ENCODE data around the gene GRAMD4.

GRAMD4 gene, protein sequence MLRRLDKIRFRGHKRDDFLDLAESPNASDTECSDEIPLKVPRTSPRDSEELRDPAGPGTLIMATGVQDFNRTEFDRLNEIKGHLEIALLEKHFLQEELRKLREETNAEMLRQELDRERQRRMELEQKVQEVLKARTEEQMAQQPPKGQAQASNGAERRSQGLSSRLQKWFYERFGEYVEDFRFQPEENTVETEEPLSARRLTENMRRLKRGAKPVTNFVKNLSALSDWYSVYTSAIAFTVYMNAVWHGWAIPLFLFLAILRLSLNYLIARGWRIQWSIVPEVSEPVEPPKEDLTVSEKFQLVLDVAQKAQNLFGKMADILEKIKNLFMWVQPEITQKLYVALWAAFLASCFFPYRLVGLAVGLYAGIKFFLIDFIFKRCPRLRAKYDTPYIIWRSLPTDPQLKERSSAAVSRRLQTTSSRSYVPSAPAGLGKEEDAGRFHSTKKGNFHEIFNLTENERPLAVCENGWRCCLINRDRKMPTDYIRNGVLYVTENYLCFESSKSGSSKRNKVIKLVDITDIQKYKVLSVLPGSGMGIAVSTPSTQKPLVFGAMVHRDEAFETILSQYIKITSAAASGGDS

DNA sequence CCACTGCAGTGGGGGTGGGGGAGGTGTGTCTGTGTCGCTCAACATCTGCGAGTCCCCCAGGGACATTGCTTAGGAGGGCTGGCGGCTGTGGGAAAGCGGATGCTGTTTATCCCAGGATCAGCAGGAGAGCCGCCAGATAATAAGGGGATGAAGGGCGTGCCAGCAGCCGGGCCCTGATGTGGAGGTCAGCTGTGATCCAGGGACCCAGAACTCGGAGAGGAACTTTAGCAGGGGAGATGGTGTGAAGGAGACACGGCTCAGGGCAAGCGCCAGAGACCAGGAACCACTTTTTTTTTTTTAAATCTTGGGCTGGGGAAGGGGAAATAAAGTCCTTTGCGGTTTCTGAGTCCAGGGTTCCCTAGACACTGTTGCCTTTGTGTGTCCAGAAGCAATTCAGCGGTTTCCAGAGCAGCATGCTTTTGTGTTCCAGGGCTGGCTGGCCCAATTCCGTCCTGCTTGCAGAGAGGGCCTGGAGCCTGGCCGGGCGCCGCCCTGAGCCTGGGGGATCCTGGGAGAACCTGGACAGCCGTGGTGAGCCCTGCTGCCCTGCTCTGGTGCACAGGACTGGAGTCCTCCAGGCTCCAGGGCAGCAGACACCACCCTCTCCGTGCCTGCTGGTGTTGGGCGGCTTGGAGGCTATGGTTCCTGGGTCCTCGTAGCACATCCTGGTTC is at the start of gene GRAMD4:
GRAMD4 (plus strand) TSS at position 557 of the 672 bp plus-strand sequence. CDS start 6,414 bp downstream, outside the sequence.
- no peak for DNase-seq

DNA sequence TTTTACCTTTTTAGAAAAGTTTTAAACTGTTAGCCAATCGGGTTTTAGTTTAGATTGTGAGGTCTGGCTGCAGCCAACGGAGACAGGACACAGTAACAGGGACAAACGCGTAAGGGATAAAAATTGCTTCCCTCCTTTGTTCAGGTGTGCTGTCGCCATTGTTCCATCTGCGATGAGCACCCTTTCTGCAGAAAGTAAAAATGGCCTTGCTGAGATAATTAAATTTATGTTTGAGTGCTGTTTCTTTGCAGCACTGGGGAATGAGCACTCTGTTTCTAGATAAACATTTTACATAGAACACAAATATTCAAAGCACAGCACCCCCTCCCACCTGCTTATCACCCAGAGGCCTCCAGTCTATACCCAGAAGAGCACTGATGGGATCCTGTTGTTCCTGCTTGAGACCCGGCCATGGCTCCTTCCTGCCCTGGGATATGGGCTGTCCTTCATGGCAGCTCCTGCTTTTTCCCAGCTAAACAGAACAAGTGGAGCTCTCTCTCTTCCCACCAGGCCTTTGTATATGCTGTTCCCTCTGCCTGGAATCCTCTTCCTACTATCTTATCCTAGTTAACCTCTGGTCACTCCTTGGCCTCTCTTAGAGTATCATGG is 48.4 kb upstream of the GRAMD4 start:
- DNase-seq, result no peak

DNA sequence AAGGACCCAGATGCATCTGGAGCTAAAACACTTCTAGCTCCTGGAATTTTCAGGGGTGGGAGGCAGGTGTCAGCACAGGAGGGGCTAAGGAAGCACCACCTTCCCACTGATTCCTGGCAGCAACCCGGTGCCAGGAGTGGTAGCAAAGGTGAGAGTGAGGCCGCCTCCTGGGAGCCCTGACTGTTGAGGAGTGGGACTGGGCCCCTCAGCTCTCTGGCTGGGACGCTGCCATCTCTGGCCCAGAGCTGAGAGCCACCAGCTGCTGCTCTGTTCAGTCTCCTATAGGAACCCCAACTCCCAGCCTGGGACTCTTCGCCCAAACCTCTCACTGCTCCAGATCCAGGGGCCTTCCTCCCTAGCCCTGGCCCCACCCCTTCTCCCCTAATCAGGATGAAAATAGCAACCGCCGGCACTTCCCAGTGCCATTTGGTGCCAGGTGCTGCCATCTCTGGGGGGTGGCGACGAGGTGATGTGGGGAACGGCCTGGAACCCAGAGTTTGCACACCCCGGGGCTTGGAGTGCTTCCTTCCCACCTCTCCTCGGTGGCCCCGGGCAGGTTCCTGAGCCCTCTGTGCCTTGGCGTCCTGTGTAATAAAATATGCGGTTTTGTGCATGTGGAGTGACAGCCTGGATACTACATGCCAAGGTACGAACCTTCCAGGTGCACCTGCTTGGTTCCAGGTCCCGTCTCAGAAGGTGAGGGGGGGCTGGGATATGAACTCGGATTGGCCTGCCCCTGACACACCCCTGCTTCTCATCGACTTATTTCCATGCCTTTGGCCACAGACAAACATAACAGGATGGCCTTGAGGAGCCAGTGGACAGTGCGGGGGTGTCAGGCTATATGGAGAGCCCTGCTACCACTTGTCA is 47.0 kb upstream of the GRAMD4 start:
- DNase-seq, result no peak

DNA sequence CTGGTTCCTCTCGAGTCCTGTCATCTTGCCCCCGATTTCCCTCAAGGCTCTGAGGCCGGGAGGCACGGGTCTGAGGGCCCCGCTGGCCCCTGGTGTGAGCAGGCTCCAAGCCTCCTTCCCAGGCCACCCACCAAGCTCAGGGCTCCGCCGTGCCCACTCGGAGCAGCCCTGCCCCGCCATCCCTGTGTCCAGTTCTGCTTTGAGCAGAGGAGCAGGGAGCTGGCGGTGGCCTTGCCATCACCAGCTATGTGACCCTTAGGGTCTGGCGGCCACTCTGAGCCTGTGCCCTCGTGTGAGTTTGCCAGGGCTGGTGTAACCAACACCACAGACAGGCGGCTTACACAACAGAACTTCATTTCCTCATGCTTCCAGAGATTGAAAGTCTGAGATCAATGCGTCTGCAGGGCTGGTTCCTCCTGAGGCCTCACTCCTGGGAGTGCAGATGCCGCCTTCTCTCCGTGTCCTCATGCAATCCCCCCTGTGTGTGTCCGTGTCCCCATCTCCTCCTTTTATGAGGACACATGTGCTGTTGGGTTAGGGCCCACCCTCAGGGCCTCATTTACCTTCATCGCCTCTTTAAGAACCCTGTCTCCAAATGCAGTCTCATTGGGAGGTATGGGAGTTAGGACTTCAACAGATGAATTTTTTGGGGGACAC is 46.3 kb upstream of the GRAMD4 start:
- DNase-seq, result no peak

DNA sequence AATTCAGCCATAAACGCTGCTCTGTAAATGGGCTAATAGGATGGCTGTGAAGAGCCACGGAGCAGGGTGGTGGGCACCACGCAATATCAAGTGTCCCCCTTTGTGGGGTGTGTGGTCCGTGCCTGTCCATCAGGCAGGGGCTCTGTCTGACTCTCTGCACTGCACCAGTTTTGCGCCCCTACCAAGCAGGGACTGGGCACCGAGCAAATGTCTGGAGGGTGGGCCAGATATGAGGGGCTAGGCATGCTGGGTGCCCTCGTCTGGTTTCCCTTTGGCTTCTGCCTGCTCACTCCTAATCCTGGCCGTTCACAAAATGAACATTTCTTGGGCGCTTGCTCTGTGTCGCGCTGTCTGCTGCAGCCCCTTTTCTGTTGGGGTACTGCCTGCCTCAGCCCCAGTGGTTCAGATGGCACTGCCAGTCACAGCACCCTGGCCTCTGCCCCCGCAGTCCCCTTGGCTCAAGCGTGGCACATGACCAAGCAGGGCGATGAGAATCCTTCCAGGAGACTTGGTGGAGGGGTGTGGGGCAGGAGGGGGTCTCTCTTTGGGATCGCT is 45.7 kb upstream of the GRAMD4 start:
- DNase-seq, result no peak

DNA sequence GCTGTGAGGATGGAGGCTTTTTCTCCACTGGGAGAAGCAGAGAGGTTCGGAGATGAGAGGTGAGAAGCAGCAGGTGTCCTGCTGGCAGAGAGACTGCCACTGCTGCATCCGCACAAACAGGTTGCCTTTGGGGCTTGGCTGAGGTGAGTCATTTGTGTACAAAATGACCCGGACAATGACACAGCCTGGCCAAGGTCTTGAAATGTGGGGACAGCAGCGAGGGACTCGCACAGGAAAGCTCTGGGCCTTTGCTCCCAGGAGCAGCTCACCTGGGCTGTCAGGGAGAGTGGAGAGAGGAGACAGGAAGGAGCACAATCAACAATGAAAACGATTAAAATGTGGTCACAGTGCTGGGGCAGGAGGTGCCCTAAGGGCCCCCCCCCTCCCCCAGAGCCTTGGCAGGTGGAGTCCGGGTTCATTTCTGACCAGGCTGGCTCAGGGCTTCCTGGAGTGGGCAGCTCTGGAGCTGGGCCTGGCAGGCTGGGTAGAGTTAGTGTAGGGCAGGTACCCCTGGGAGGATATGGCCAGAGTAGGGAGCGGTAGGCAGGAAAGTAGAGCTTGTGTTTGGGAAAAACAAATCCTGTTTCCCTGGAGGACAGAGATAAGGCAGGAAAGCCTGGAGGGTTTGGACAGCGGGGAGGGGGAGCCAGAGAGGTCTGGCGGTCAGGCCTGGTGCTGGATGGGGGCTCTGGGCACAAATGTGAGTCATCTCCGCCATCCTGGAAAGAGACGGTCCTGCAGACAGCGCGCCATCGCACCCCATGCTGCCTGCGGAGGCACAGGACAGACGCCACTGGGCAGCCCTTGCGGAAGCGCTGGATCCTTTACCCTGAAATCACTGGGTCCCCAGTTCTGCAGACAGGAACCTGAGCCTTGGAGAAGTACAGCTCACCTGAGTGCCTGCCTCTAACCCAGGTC is 44.9 kb upstream of the GRAMD4 start:
- DNase-seq, result no peak

DNA sequence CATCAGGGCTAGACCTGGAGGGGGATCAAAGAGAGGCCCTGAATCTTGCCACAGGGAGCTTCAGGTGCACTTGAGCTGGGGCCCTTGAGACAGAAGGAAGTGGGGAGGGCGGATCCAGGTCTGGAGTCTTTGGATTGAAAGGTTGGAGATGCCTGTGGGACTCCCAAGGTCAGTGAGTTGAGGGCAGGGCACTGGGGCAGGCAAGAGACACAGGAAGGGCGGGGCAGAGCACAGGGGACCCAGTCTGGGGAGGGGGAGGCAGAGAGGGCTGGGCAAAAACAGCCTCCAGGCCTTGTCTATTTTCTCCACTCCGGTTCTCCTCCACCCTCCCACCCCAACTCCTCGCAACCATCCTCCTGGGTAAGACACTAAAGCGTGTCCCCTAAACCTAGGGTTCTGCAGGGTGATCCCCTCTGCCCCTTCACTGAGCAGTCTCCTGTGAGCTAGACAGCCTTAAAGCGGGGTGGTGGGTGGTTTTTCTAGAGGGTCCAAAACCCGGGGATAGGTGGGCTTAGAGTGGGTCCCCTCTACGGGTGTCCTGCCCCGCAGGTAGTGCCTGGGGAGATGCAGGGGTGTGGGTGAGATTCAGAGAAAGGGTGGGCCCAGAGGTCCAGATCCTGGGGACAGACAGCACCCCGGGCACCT is 44.2 kb upstream of the GRAMD4 start:
- no peak for DNase-seq

DNA sequence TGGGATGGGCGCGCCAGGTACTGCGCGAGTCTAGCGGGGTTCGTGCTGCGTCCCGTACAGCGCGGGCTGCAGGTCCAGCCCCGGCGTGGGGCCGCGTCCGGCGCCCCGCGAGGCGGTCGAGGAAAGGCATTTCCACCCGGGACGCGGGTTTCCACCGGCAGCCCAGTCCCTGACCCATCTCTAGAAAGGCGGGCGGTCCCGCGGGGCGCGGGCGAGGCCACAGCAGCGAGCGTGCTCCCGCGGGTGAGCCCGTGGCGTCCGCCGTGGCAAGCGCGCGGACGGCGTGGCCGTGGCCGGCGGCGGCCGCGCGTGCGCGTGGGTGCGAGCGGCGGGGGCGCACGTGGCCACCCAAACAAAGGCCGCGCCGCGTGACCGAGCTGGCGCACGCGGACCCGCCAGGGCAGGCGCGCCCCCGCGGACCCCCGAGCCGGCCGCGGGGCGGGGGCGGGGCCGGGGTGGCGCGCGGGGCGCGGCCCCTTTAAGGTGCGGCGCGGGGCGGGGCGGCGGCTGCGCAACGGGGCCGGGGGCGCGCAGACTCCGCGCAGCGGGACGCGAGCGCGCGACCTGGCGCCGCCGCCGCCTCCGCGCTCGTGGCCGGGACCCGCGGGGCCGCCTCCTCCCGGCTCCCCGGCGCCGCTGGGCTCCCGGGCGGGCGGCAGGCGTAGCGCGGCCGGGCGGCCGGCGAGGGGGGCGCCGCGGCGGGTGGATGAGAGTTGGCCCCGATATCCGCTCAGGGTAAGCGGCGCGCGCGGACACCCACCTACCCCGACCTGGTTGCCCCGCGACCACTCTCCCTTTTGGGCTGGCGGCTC is 43.4 kb upstream of the GRAMD4 start:
- no peak for DNase-seq

DNA sequence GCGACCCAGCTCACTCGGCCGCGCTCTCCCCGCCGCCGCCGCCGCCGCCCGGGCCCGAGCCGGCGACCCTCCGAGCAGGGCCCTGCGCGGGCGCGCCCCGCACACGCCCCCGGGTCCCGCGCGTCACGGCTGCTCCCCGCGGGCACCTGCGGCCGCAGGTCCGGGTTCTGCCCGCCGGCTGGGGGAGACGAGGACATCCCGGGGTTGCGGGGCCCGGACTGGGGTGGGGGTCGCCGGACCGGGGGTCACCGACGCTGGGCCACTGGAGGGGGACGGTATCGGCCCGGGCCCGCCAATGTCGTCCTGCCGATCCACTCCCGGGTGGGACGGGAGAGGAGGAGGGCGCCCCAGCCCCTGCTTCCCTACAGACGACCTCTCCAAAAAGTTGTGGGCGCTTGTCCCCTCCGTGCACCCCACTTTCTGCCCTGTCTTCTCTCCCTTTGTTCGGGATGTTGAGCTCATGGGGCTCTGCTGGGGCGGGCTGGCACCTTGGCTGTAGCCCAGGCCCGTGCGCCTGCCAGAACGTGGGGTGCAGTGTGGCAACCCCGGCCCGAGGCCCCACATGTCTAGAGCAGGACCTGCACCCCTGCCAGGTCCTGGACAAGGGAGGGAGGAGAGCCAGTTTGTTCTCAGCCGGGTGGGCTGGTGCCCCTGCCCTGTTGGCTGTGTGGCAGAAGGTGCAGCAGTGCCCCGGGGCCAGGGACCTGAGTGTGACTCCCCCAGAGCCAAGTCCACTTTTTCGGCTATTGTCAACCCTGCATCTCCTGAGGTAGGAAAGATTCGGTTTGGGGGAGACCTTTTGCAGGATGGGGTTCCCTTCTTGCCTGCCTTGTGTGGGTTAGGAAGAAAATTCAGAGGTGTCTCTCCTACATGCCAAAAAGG is 42.6 kb upstream of the GRAMD4 start:
- no peak for DNase-seq

DNA sequence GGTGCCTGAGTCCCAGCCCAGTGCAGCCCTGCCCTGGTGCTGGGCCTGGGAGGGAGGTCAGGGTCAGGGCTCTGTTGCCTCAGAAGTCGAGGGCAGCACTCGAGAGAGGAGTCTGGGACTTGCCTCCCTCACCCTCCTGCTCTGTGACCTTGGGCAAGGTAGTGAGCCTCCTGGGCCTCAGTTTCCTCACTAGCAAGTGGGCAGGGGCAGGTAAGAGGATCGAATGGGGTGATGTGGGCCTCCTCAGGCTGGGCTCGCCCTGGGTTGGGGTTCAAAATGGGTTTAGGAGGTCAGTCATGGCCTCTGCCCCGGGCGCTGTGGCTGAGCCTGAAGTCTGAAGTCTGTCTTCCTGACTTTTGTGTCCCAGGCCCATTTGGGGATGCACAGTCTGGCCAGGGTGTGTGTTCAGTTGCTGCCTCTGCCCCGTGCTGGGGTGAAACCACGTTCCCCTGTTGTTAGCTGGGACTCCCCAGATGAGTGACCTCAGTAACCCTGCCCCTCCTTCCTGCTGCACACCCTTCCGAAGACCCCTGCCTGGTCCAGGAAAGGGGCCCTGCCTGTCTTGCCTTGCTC is 41.8 kb upstream of the GRAMD4 start:
- no peak for DNase-seq

DNA sequence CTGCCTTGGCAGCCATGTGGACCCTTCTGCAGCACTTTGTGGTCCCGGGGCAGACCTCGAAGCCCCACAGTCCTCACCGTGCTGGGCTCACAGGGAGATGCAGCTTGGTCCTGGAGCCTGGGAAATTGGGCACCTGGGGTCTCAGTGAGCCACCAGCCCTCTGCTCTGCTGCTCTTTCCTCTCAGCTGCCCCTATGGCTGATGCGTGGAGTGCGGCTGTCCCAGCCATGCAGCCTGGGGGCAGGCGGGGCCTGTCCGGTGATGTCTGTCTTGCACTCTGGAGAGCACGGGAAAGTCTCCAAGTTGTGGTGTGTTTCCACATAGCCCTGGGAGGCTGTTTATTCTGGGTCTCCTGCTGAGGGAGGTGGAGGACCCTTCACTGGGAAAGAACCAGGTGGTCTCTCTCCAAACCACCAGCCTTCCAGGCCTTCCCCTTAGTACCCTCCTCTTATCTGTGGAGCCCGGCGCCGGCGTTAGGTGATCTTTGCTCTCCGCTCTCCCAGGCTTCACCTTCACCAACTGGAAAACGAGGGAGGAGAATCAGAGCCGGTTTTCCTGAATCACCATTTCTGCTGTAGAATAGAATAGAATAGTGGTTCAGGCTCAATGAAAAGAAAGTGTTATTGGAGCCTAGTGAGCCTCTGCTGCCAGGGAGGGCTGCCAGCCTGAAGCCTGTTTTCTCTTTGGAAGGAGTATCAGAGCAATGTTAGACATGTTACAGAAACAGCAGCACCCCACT is 41.2 kb upstream of the GRAMD4 start:
- DNase-seq, result no peak

DNA sequence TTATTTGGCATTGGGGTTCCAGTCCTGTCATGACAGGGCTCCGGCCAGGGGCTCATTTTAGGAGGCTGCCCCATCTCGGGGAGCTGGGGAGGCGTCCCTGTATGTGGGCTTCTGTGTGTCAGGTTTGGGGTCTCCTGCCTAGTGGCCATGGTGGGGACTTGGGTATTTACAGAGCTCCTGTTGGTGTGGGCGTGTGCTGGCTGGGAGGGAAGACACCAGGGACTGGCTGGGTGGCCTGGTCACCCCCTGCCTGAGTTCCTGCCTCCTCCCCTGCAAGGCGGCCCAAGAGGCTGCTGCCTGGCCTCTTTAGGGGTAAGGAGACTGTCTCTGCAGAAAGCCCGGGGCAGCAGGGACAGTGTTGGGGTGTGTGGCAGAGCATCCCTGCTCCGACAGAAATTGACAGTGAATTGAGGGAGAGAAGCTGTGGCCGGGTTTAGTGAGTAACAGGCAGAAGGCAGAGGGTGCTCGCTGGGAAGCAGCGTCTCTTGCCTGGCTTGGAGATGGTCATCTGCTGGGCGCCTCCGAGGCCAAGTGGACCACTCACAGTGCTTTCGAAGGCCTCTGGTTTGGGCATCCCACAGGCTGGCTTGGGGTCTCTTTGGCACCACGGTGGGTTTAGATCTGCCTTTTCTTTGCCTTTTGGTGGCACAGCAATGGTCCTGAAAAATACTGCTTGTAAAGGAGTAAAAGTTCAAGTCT is 40.3 kb upstream of the GRAMD4 start:
- no peak for DNase-seq

DNA sequence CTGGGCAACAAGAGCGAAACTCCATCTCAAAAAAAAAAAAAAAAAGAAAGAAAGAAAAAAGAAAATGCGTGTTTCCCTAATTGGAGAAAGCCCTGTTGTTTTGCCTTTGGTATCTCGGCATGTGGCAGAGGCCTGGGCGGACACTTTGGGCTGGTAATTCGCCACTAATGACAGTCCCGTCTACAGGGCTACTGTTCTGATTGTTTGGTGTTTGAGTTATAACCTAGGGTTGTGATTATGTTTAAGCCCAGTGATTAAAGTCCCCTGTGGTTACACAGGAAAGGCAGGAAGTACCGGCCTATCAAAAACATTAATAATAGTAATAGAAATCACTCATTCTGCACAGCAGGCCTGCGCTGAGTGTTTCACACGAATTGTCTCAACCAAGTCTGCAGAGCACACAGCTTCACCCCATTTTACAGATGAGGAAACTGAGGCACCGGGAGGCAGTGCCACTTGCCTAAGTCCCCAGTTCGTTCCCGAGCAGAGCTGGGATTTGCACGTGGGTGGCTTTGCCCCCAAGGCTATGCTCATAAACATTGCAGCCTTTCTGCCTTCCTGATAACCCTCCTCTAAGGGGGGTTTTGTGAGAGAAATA is 39.1 kb upstream of the GRAMD4 start:
- no peak for DNase-seq

DNA sequence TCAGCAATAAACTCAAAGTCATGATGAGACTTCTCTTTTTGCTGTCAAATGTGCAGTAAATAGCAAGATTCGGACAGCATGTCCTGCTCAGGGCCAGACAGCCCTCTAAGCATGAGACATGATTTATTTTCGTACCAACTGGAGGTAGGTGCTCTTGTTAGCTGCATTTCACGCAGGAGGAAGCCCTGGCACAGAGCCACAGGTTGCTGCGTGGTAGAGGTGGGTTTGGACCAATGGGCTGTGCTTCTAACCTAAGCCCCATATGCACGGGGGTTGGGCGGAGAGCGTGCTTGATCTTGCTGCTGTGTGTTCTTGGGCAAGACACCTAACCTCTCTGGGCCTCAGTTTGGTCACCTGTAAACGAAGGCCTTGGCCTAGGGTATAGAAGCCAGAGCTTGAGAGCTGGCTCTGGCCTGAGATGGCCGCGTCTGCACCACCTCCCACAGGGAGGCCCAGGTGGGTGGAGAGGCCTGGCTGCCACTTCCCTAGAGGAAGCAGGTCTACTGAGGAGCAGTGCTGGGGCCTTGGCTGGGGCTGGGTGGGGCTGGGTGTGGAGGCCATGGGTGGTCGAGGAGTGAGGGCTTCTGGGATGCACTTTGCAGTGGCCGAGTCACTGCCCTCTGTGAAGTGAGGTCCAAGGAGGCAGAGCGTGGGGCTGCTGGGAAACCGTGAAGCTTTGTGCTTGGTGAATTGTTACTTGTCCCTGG is 38.5 kb upstream of the GRAMD4 start:
- no peak for DNase-seq

DNA sequence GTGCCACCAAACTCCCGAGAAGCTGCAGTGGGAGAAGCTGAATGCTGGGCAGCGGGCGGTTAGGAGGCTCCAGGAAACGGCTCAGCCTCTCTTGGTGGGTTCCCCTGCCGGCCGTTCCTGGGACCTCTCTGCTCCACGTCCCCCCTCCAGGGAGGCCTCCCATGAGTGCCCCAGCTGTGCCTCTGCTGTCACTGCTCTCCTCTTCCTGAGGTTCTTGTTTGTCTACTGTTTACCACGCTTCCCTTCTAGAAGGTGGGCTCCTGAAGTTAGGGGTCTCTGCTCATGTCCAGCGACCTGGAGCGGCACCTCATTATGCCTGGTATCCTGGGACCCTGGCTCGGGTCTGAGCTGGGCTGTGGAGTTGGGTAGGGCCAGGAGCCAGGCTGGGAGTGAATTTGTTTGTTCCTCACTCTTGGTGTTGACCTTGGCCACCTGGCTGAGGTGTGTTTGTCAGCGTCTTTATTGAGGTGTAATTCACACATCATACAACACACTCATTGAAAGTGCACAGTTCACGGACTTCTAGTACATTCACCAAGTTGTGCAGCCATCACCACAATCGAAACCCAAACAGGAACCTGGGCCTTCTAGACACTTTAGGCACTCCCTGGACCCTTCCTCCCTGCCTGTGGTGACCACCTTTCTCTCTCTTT is 37.8 kb upstream of the GRAMD4 start:
- DNase-seq, result no peak
